Natural killer cell treated with Interleukin-12 subunit alpha and Interleukin-12 subunit beta and Interleukin-15 and Interleukin-18, amount 100 ng/mL, for 72 hours (primary cell): ENCODE measurements around the gene MC1R. TPM values are rescaled to one million over a fixed set of nuclear protein-coding genes. Genes with fewer than 3 reads are reported as not detected.
"Not testable (repeated sequence)": the region's sequence is repeated elsewhere in the genome, so short reads cannot be mapped to it uniquely, and the experiment has no call there.

ENCODE experiments used
- ATAC-seq, 2 donors: fragments of 150-1000 bp; cut with Tn5 transposase in 1 of 2; sonication (Bioruptor Pico), chemical (Tn5 transposase) in 1 of 2; 2 replicates each; pipeline ENCODE4 v1.10.0; 2021
- DNase-seq: peaks from one replicate; pipeline ENCODE4 v3.0.0; 2022; ENCODE audit warnings: low spot score
- H3K27ac Mint-ChIP-seq, 2 donors: 1 replicate in 1 of 2; 2 replicates in 1 of 2; pipeline ENCODE4 v1.8.0; 2022; ENCODE audit warnings: mixed read lengths in 2 of 2, mild to moderate bottlenecking in 1 of 2, moderate library complexity in 1 of 2
- H3K27me3 Mint-ChIP-seq, 2 donors: 1 replicate in 1 of 2; 2 replicates in 1 of 2; pipeline ENCODE4 v1.8.0; 2022; ENCODE audit warnings: mixed read lengths in 2 of 2
- H3K36me3 Mint-ChIP-seq: one replicate; pipeline ENCODE4 v1.8.0; 2022; ENCODE audit warnings: mixed read lengths
- H3K4me1 Mint-ChIP-seq, 2 donors: 1 replicate in 1 of 2; 2 replicates in 1 of 2; pipeline ENCODE4 v1.8.0; 2022; ENCODE audit warnings: low read depth in 2 of 2, mixed read lengths in 2 of 2, mild to moderate bottlenecking in 1 of 2
- H3K4me3 Mint-ChIP-seq: one replicate; pipeline ENCODE4 v1.8.0; 2022; ENCODE audit warnings: mixed read lengths
- H3K9me3 Mint-ChIP-seq: 2 replicates; pipeline ENCODE4 v1.8.0; 2022; ENCODE audit warnings: mixed read lengths
- total RNA-seq, 2 donors: library from RNA; stranded (reverse); gene quantifications; one replicate each; pipeline ENCODE4 v1.2.3, GENCODE V29; 2022

The MC1R gene
- total RNA-seq, 2 donors from 2014 or later = 9.3 to 13.0 TPM

GRCh38 chr16:89924925-89925307, 6.3 kb downstream of the MC1R start:
- Mint-ChIP-seq H3K27ac (no peak overlapping the region), H3K9me3 (no peaks in the 10 kb centered on the region), H3K4me1 (peaks cover 7 to 14% of the 10 kb centered on the region in 2 donors), H3K36me3 (no peaks in the 10 kb centered on the region), H3K27me3 (peaks cover 8 to 15% of the 10 kb centered on the region in 2 donors), H3K4me3 (no peak overlapping the region)
- ATAC-seq (no peak), DNase-seq (no peak)

- H3K9me3 Mint-ChIP-seq = no peaks in the 10 kb centered on the region
Measured at GRCh38 chr16:89925596-89926079, 7.0 kb downstream of the MC1R start.

GRCh38 chr16:89931305-89931896, 12.7 kb downstream of the MC1R start:
- Mint-ChIP-seq H3K27me3 (peaks cover 6 to 13% of the 10 kb centered on the region in 2 donors), H3K36me3 (no peaks in the 10 kb centered on the region), H3K4me3 (no peak overlapping the region), H3K4me1 (peaks cover 0 to 6% of the 10 kb centered on the region in 2 donors), H3K27ac (no peak overlapping the region), H3K9me3 (no peaks in the 10 kb centered on the region)
- DNase-seq (no peak), ATAC-seq (no peak)

More at GRCh38 chr16:89925596-89926079, 7.0 kb downstream of the MC1R start:
- peaks cover 4 to 13% of the 10 kb centered on the region in 2 donors for H3K4me1 Mint-ChIP-seq
- ATAC-seq = no peak
- DNase-seq = no peak
- H3K4me3 Mint-ChIP-seq = peak overlapping the region; percentile 54
- H3K27me3 Mint-ChIP-seq = peaks cover 7 to 13% of the 10 kb centered on the region in 2 donors
- no peak overlapping the region for H3K27ac Mint-ChIP-seq
- H3K36me3 Mint-ChIP-seq = no peaks in the 10 kb centered on the region

GRCh38 chr16:89931964-89932363, 13.3 kb downstream of the MC1R start:
- ATAC-seq (no peak), DNase-seq (no peak)
- Mint-ChIP-seq H3K4me3 (no peak overlapping the region), H3K27me3 (peaks cover 6 to 13% of the 10 kb centered on the region in 2 donors), H3K27ac (no peak overlapping the region), H3K4me1 (peaks cover 0 to 6% of the 10 kb centered on the region in 2 donors), H3K9me3 (no peaks in the 10 kb centered on the region), H3K36me3 (no peaks in the 10 kb centered on the region)

- not testable (repeated sequence) for ATAC-seq, H3K27ac Mint-ChIP-seq, H3K36me3 Mint-ChIP-seq, H3K4me1 Mint-ChIP-seq, DNase-seq, H3K9me3 Mint-ChIP-seq, H3K4me3 Mint-ChIP-seq
- H3K27me3 Mint-ChIP-seq = peaks cover 8 to 15% of the 10 kb centered on the region in 2 donors
Measured at GRCh38 chr16:89934019-89934418, 15.4 kb downstream of the MC1R start.

- DNase-seq (no peak), ATAC-seq (no peak)
- Mint-ChIP-seq H3K27me3 (peaks cover 4 to 11% of the 10 kb centered on the region in 2 donors), H3K27ac (no peak overlapping the region), H3K9me3 (no peaks in the 10 kb centered on the region), H3K4me1 (peaks cover 0 to 3% of the 10 kb centered on the region in 2 donors), H3K4me3 (no peak overlapping the region), H3K36me3 (no peaks in the 10 kb centered on the region)
Measured at GRCh38 chr16:89934611-89935553, 16.2 kb downstream of the MC1R start.

- H3K27ac Mint-ChIP-seq, DNase-seq, H3K27me3 Mint-ChIP-seq, H3K4me1 Mint-ChIP-seq, H3K4me3 Mint-ChIP-seq, ATAC-seq, H3K36me3 Mint-ChIP-seq, H3K9me3 Mint-ChIP-seq: not testable (repeated sequence)
Measured at GRCh38 chr16:89935620-89936019, 17.0 kb downstream of the MC1R start.

GRCh38 chr16:89936034-89936433, 17.4 kb downstream of the MC1R start:
- no peak overlapping the region for H3K27ac Mint-ChIP-seq
- no peaks in the 10 kb centered on the region for H3K36me3 Mint-ChIP-seq
- H3K27me3 Mint-ChIP-seq = peaks cover 2 to 7% of the 10 kb centered on the region in 2 donors
- ATAC-seq = no peak
- no peaks in the 10 kb centered on the region for H3K4me1 Mint-ChIP-seq
- no peaks in the 10 kb centered on the region for H3K9me3 Mint-ChIP-seq
- DNase-seq = no peak
- H3K4me3 Mint-ChIP-seq = no peak overlapping the region

- Mint-ChIP-seq H3K4me1 (no peaks in the 10 kb centered on the region), H3K4me3 (no peak overlapping the region), H3K9me3 (no peaks in the 10 kb centered on the region), H3K36me3 (no peaks in the 10 kb centered on the region), H3K27ac (no peak overlapping the region), H3K27me3 (peaks cover 2 to 7% of the 10 kb centered on the region in 2 donors)
- DNase-seq (no peak), ATAC-seq (no peak)
Measured at GRCh38 chr16:89936508-89936907, 17.8 kb downstream of the MC1R start.

GRCh38 chr16:89936981-89937380, 18.3 kb downstream of the MC1R start:
- no peaks in the 10 kb centered on the region for H3K9me3 Mint-ChIP-seq
- ATAC-seq (no peak), DNase-seq (no peak)
- no peaks in the 10 kb centered on the region for H3K36me3 Mint-ChIP-seq
- H3K4me1 Mint-ChIP-seq = no peaks in the 10 kb centered on the region
- no peak overlapping the region for H3K4me3 Mint-ChIP-seq
- H3K27ac Mint-ChIP-seq = no peak overlapping the region
- peaks cover 2 to 7% of the 10 kb centered on the region in 2 donors for H3K27me3 Mint-ChIP-seq

GRCh38 chr16:89938175-89938885, 19.7 kb downstream of the MC1R start:
- Mint-ChIP-seq H3K36me3 (no peaks in the 10 kb centered on the region), H3K4me1 (no peaks in the 10 kb centered on the region), H3K27ac (no peak overlapping the region), H3K4me3 (no peak overlapping the region), H3K9me3 (no peaks in the 10 kb centered on the region), H3K27me3 (peaks cover 2 to 7% of the 10 kb centered on the region in 2 donors)
- no peak for DNase-seq
- no peak for ATAC-seq

- Mint-ChIP-seq H3K9me3 (no peaks in the 10 kb centered on the region), H3K36me3 (no peaks in the 10 kb centered on the region), H3K27ac (no peak overlapping the region), H3K4me1 (peaks cover 0 to 13% of the 10 kb centered on the region in 2 donors), H3K4me3 (no peak overlapping the region), H3K27me3 (peaks cover 16 to 18% of the 10 kb centered on the region in 2 donors)
- ATAC-seq (no peak), DNase-seq (no peak)
Measured at GRCh38 chr16:89944773-89945172, 26.1 kb downstream of the MC1R start.

- DNase-seq (no peak), ATAC-seq (no peak)
- peaks cover 16 to 18% of the 10 kb centered on the region in 2 donors for H3K27me3 Mint-ChIP-seq
- peaks cover 0 to 13% of the 10 kb centered on the region in 2 donors for H3K4me1 Mint-ChIP-seq
- no peak overlapping the region for H3K27ac Mint-ChIP-seq
- H3K4me3 Mint-ChIP-seq = no peak overlapping the region
- no peaks in the 10 kb centered on the region for H3K36me3 Mint-ChIP-seq
- H3K9me3 Mint-ChIP-seq = no peaks in the 10 kb centered on the region
Measured at GRCh38 chr16:89945654-89946053, 27.0 kb downstream of the MC1R start.
